Skeletal muscle cell (primary cell): Measurements from ENCODE around the gene CPLANE1.
A peak's percentile ranks its signal among the peaks of the same experiment; 100 is the strongest.
"Not testable (repeated sequence)": the region's sequence is repeated elsewhere in the genome, so short reads cannot be mapped to it uniquely, and the experiment has no call there.

Source experiments
- DNase-seq: peaks from one replicate; pipeline ENCODE4 v3.0.0-alpha.2; 2010; ENCODE audit warnings: low read depth
- H3K4me3 ChIP-seq: 2 replicates; pipeline ENCODE4 v1.5.1; 2011; ENCODE audit warnings: low read depth, mild to moderate bottlenecking, control low read depth, low read length, moderate library complexity

CPLANE1 gene

DNA sequence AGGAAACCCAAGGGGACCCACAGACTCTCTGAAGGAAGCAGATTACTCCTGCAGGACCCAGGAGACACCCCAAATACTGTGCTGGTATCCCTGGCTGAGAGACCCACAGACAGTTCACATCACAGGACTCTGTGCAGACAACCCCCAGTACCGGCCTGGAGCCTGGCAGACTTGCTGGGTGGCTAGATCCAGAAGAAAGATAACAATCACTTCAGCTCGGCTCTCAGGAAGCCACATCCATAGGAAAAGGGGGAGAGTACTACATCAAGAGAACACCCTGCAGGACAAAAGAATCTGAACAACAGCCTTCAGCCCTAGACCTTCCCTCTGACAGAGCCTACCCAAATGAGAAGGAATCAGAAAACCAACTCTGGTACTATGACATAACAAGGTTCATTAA is 166.2 kb downstream of the CPLANE1 start:
- H3K4me3 ChIP-seq, DNase-seq: not testable (repeated sequence)

DNA sequence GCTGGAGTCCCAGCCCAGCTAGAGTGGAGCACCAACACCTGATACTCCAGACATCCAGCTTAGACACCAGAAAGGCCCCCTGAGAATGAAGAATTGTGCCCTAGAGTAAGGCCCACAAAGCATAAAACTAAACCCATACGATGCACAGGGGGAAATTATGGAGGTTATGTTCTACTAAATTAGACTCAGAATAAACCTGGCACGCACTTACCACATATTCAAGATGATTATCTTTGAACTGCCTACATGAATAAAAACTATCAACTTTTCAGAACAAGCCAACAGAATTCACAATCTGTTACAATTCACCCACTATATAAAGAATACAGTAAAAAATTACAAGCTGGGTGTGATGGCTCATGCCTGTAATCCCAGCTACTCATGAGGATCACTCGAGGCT is 168.5 kb downstream of the CPLANE1 start:
- no peak for DNase-seq
- H3K4me3 ChIP-seq, result no peak overlapping the region

DNA sequence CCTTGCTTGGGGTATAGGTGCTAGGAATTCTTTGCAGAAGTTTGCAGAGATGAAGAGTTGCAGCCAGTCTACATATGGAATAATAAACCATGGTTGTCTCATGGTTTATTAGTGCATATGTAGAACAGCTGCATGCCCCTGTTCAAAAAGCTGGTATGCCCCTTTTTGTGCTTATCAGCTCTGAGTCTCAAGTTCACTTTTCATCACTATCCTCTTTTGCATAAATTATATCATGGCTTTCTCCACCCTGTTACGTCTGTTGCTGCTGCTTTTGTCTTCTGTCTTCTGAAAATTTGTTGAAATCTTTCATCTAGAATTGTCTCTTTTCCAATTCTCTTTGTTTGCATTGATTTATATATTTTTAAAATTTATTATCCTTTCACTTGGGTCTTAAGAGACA is 172.0 kb downstream of the CPLANE1 start:
- no peak overlapping the region for H3K4me3 ChIP-seq
- DNase-seq, result no peak

DNA sequence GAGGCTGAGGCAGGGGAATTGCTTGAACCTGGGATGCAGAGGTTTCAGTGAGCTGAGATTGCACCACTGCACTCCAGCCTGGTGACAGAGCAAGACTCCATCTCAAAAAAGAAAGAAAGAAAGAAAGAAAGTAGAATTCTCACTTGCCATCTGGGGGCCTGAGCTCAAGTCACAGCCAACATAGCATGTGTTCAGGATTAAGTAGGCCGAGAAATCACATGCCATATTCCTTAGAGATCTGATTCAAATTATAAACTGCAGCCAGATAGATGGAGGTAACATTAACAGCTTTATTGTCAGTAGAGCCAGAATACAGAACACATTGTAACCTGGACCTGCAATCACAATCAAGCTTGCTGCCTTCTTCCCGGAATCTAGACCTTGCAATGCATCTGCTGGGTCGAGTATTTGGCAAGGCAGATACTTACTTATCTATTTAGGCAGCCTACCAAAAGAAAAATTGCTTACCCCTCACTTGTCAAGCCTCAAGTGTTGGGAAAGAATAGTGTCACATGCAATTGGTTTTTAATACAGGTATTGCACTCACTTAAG is 173.7 kb downstream of the CPLANE1 start:
- DNase-seq, result no peak
- H3K4me3 ChIP-seq, result no peak overlapping the region

DNA sequence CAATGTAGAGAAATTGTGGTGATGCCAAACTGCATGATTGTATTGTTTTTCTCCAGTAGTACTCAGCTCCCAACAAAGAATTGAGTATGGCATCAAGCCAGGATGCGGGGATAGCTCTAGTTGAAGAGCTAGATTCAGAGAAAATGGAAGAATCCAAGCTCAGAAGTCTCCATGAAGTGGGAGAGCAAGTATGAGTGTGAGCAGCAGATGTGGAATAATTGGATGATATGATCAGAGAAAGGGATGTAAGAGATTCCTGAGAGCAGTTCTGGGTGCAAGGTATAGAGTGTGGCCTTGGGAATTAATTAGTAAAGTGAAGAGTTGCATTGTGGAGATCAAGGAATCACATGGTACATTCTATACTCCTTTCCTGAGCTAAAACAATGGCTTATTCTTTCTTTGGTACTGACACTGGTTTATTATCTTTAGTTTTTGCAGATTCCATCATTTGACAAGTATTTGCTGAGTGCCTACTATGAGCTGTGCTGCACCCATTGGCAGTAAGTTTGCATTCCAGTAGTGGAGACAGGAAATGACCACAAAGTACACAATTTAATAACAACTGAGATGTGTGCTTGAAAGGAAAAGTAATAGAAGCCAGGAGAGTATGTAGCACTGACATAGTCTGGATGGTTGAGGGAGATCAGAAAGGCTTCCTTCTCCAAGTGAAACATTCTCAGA is 177.1 kb downstream of the CPLANE1 start:
- peak; percentile 32 for DNase-seq
- no peak overlapping the region for H3K4me3 ChIP-seq

DNA sequence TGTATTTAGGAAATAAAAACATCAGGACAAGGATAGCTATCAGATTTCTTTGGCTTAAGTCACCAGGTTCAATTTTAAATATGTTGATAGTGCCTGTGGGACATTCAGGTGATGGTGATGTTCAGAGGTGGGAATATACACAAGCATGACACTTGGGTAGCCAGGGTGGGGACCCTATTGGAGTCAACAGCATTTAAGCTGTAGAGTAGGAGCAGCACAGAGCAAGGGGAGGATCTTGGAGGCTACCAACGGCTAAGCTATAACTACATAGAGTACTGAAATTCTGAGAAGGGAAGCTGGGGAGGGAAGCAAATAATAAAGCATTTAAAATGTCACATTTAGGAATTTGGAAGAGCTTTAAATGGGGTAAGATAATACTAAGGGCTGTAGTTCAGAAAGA is 177.7 kb downstream of the CPLANE1 start:
- no peak for DNase-seq
- no peak overlapping the region for H3K4me3 ChIP-seq

DNA sequence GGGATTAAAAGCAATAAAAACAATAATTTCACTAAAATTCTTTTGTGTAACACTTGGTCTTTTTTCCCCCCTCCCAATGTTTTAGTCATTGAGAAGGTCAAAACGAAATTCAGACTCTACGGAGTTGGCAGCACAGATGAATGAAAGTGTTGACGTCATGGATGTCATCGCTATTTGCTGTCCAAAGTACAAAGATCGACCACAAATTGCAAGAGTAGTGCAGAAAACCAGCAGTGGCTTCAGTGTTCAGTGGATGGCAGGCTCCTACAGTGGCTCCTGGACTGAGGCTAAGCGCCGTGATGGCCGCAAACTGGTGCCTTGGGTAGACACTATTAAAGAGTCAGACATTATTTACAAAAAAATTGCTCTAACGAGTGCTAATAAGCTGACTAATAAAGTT is 184.7 kb downstream of the CPLANE1 start:
- DNase-seq, result no peak
- no peak overlapping the region for H3K4me3 ChIP-seq

DNA sequence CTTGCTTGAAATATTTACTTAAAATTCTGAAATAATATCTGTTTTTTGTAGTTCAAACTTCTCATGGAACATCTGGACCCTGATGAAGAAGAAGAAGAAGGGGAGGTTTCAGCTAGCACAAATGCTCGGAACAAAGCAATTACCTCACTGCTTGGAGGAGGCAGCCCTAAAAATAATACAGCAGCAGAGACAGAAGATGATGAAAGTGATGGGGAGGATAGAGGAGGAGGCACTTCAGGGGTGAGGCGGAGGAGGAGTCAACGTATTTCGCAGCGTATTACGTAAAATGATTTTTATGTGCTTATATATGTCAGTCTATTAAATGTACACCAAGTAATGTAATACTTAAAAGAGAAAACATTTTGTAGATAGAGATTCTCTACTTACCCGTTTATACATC is 185.4 kb downstream of the CPLANE1 start:
- DNase-seq, result no peak
- H3K4me3 ChIP-seq, result no peak overlapping the region

DNA sequence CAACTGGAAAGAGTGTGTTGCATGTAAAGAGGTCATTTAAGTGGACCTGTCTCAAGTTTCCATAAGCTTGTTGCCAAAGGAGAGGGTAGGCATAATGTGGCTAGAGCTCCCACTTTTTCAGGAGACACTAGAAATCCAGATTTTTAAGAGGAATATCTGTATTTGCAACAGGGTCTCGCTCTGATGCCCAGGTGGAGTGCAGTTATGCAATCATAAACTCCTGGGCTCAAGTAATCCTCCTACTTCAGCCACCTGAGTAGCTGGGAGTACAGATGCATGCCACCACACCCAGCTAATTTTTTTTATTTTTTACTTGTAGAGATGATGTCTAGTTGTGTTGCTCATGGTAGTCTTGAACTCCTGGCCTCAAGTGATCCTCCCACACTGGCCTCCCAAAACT is 189.1 kb downstream of the CPLANE1 start:
- no peak overlapping the region for H3K4me3 ChIP-seq
- no peak for DNase-seq

DNA sequence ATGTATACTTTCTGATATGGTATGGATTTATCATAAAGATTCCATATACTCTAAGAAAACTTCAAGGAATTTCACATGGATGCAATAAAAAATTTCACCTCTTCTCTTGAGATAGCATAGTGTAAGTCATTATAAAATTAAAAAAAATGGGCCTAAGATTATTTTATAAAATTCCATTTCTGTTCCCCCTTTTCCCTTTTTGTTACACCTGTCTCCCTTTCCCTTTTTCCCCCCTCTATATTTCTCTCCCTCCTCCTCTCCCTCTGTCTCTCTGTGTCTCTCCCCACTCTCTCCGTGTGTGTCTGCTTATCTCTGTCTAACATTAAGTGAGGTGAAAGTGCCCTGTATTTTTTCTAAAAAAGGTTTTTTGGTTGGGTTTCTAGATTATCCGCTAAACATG is 192.4 kb downstream of the CPLANE1 start:
- no peak for DNase-seq
- H3K4me3 ChIP-seq, result no peak overlapping the region
